AG04450 (cell line): ENCODE measurements around the gene PIP5K1A. TPM values are rescaled to one million over a fixed set of nuclear protein-coding genes. Genes with fewer than 3 reads are reported as not detected.

Source experiments
- CTCF ChIA-PET: fragments of 300-600, 350-600 bp; formaldehyde crosslinking; extraction: SDS; loops from one replicate; lab custom pipeline; 2022; ENCODE audit warnings: antibody characterized with exemption, inconsistent platforms; lab: Charles Lee
- POLR2A ChIA-PET: fragments of 350-600 bp; formaldehyde crosslinking; extraction: SDS; loops from one replicate; lab custom pipeline; 2021; ENCODE audit warnings: antibody characterized with exemption, inconsistent platforms; lab: Yijun Ruan, JAX
- DNase-seq: peaks from one replicate; pipeline ENCODE4 v3.0.0-alpha.2; 2011; ENCODE audit warnings: low read depth, low spot score
- H3K27ac ChIP-seq: one replicate; pipeline ENCODE4 v1.5.1; 2012; ENCODE audit warnings: low read depth, low read length, control low read depth
- H3K27me3 ChIP-seq: one replicate; pipeline ENCODE4 v1.6.0; 2012; ENCODE audit warnings: low read length; ENCODE audit not compliant: control insufficient read depth, insufficient read depth
- H3K4me3 ChIP-seq: 2 replicates; pipeline ENCODE4 v1.5.1; 2011; ENCODE audit warnings: mild to moderate bottlenecking, low read depth, low read length, control low read depth
- H3K9me3 ChIP-seq: 2 replicates; pipeline ENCODE4 v1.5.1; 2012; ENCODE audit warnings: low read length; ENCODE audit not compliant: control insufficient read depth, insufficient read depth
- CTCF ChIP-seq: IDR thresholded peaks from 2 replicates; pipeline ENCODE4 v1.5.1; 2011; ENCODE audit warnings: low read depth, low read length, control low read depth, inconsistent platforms
- polyA plus RNA-seq: library from polyadenylated mRNA; depleted of rRNA; stranded (reverse); fragments of >200 nt; gene quantifications from 2 replicates; pipeline ENCODE4 v1.2.3, GENCODE V29; 2011

The PIP5K1A gene
- polyA plus RNA-seq, 1 experiment, result 170 TPM

GRCh38 chr1:151237678-151238466, 39.5 kb downstream of the PIP5K1A start:
- TF ChIP-seq CTCF, result no peak
- POLR2A ChIA-PET, result no interaction called here
- no peak overlapping the region for H3K27ac ChIP-seq
- no peaks in the 10 kb centered on the region for H3K27me3 ChIP-seq
- CTCF ChIA-PET, result interaction anchor here (0.7 to 1.6 kb wide), 5 partner anchors 9 to 228 kb away, joined by 3 to 15 read pairs (median 4); no protein-coding TSS in a partner anchor
- no peak overlapping the region for H3K4me3 ChIP-seq
- no peak for DNase-seq
- H3K9me3 ChIP-seq, result no peaks in the 10 kb centered on the region

- ChIA-PET POLR2A (interaction anchor here (0.6 kb wide), 1 partner anchor 20 kb away, joined by 6 read pairs; no protein-coding TSS in a partner anchor), CTCF (interaction anchor here (1.0 to 1.6 kb wide), 3 partner anchors 9 to 139 kb away, joined by 4 to 15 read pairs (median 4); no protein-coding TSS in a partner anchor)
- no peak overlapping the region for H3K27ac ChIP-seq
Measured at GRCh38 chr1:151238467-151238739, 40.1 kb downstream of the PIP5K1A start.

GRCh38 chr1:151242442-151242841, 44.1 kb downstream of the PIP5K1A start:
- no peak for DNase-seq
- no peak for TF ChIP-seq CTCF
- no peaks in the 10 kb centered on the region for H3K9me3 ChIP-seq
- no peaks in the 10 kb centered on the region for H3K27me3 ChIP-seq
- no peak overlapping the region for H3K4me3 ChIP-seq
- CTCF ChIA-PET, result interaction anchor here (1.1 to 4.6 kb wide), 2 partner anchors 10 to 14 kb away, joined by 4 to 21 read pairs; no protein-coding TSS in a partner anchor
- H3K27ac ChIP-seq, result no peak overlapping the region
- POLR2A ChIA-PET, result no interaction called here

More at GRCh38 chr1:151238467-151238739, 40.1 kb downstream of the PIP5K1A start:
- Histone ChIP-seq H3K4me3 (no peak overlapping the region), H3K9me3 (no peaks in the 10 kb centered on the region), H3K27me3 (no peaks in the 10 kb centered on the region)
- no peak for TF ChIP-seq CTCF
- peak; percentile 80 for DNase-seq

- CTCF ChIA-PET, result interaction anchor here (4.6 kb wide), 1 partner anchor 8 kb away, joined by 21 read pairs; no protein-coding TSS in a partner anchor
Measured at GRCh38 chr1:151243683-151244216, 45.4 kb downstream of the PIP5K1A start.

More at GRCh38 chr1:151243683-151244216, 45.4 kb downstream of the PIP5K1A start:
- Histone ChIP-seq H3K27ac (no peak overlapping the region), H3K4me3 (no peak overlapping the region), H3K9me3 (no peaks in the 10 kb centered on the region), H3K27me3 (no peaks in the 10 kb centered on the region)
- POLR2A ChIA-PET, result no interaction called here
- no peak for TF ChIP-seq CTCF
- DNase-seq, result no peak
